ENCODE results near the gene ABLIM1.

Gene ABLIM1

DNA sequence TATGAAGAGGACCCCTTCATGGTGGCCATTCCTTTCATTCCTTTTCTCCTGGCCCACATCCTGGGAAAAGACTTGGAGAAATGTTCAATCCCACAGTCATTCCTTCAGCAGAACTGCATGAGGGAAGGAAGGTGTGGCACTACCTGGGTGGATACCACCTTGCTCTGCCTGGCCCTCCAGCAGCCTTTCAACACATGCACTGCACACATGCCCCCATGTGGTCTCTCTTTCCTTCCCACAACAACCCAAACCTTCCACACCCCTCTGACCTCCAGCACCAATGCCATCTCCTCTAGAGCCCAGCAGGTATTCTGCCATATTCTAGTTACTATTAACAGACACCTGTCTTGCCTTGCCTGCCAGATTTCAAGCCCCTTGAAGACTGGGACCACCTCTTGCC lies 213.3 kb downstream of the ABLIM1 start:
- Histone ChIP-seq H3K4me1 (ENCODE audit: control insufficient read depth, insufficient read depth, low read length) (peaks cover 7% of the 10 kb centered on the region), H3K27me3 (ENCODE audit: control insufficient read depth, insufficient read depth, low read length) (no peaks in the 10 kb centered on the region), H3K4me3 (ENCODE audit: low read depth, low read length) (no peak overlapping the region), H3K9ac (ENCODE audit: low read depth, low read length) (no peak overlapping the region), H3K36me3 (ENCODE audit: control insufficient read depth, insufficient read depth, low read length) (peaks cover 9% of the 10 kb centered on the region), H3K27ac (ENCODE audit: low read depth, low read length) (no peak overlapping the region), H3K9me3 (ENCODE audit: control insufficient read depth, insufficient read depth, low read length) (no peaks in the 10 kb centered on the region)

DNA sequence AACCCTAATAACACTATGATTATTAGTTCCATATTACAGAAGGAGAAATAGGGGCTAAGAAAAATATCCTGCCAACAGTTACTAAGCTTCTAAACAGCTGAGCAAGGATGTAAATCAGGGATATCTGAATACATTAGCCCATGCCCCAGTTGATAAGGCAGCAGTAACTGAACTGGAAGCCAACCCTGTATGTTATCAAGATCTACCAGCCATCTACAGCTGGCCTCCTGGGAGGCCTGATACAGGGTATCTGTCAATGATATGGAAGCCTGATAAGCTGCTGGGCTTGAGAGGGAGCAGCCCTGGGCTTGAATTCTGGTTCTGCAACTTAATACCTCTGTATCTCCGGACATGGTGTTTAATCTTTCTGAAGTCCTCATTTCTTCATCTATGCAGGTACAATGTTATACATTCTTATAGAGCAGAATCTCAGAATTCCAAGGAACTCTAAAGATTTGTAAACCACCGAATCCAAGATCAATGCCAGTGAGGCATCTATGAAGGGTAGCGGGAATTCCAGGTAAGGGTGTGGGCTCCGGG lies 215.9 kb downstream of the ABLIM1 start:
- peaks cover 27% of the 10 kb centered on the region for H3K36me3 ChIP-seq (ENCODE audit: control insufficient read depth, insufficient read depth, low read length)
- no peak overlapping the region for H3K9ac ChIP-seq (ENCODE audit: low read depth, low read length)
- H3K9me3 ChIP-seq (ENCODE audit: control insufficient read depth, insufficient read depth, low read length): no peaks in the 10 kb centered on the region
- no peak overlapping the region for H3K4me3 ChIP-seq (ENCODE audit: low read depth, low read length)
- H3K27me3 ChIP-seq (ENCODE audit: control insufficient read depth, insufficient read depth, low read length): no peaks in the 10 kb centered on the region
- H3K4me1 ChIP-seq (ENCODE audit: control insufficient read depth, insufficient read depth, low read length): no peaks in the 10 kb centered on the region
- no peak overlapping the region for H3K27ac ChIP-seq (ENCODE audit: low read depth, low read length)

DNA sequence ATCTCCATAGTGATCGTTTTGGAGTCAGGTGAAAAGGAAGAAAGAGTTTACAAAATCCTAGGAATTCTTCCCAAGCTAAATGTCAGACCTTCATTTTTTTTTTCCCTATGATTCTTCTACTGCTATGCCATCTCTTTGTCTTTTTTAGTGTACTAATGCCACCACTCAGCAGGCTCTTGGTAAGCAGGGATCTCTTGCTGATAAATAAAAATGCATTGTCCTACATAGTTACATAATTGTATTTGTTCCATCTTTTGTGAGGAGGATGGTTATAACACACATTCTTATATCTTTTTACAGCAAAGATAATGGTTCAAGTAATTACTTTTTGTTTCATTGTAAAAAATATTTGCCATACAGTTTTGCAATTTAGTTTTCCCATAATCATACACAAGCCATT lies 217.0 kb downstream of the ABLIM1 start:
- no peaks in the 10 kb centered on the region for H3K9me3 ChIP-seq (ENCODE audit: control insufficient read depth, insufficient read depth, low read length)
- H3K27me3 ChIP-seq (ENCODE audit: control insufficient read depth, insufficient read depth, low read length): no peaks in the 10 kb centered on the region
- no peaks in the 10 kb centered on the region for H3K4me1 ChIP-seq (ENCODE audit: control insufficient read depth, insufficient read depth, low read length)
- H3K9ac ChIP-seq (ENCODE audit: low read depth, low read length): no peak overlapping the region
- no peak overlapping the region for H3K4me3 ChIP-seq (ENCODE audit: low read depth, low read length)
- peaks cover 35% of the 10 kb centered on the region for H3K36me3 ChIP-seq (ENCODE audit: control insufficient read depth, insufficient read depth, low read length)
- no peak overlapping the region for H3K27ac ChIP-seq (ENCODE audit: low read depth, low read length)

DNA sequence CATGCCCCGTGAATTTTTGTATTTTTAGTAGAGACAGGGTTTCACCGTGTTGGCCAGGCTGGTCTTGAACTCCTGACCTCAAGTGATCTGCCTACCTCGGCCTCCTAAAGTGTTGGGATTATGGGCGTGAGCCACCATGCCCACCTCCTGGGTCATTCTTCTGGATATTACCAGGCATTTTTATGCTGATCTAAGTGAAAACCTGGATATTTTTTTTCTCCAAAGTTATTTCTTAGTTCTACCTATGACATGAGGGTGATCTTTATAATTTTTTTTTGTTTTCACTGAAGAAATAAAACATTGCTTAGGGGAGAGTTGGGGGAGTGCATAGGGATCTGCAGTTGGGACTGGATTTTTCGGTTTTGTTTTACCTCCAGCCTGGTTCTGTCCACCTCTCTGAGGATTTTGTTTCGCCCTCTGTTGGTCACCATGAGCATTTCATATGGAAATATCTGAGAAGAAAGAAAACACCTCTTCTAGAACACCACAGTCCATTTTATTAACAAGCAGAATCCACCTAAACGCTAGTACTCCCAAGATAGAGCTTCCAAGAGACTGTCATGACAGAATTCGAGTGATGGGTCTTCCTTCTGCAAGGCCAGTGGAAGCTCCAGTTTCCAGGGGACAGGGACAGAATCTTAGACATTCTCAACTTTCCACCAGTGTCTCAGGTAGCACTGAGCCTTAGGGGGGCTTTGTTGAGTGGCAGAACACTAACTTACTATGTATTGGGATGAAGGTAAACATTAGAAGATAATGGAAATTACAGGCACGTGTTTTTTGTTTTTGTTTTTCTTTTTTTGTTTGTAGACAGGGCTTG lies 220.4 kb downstream of the ABLIM1 start:
- no peaks in the 10 kb centered on the region for H3K9me3 ChIP-seq (ENCODE audit: control insufficient read depth, insufficient read depth, low read length)
- no peaks in the 10 kb centered on the region for H3K4me1 ChIP-seq (ENCODE audit: control insufficient read depth, insufficient read depth, low read length)
- peaks cover 49% of the 10 kb centered on the region for H3K36me3 ChIP-seq (ENCODE audit: control insufficient read depth, insufficient read depth, low read length)
- H3K4me3 ChIP-seq (ENCODE audit: low read depth, low read length): no peak overlapping the region
- H3K27ac ChIP-seq (ENCODE audit: low read depth, low read length): no peak overlapping the region
- no peak overlapping the region for H3K9ac ChIP-seq (ENCODE audit: low read depth, low read length)
- no peaks in the 10 kb centered on the region for H3K27me3 ChIP-seq (ENCODE audit: control insufficient read depth, insufficient read depth, low read length)

DNA sequence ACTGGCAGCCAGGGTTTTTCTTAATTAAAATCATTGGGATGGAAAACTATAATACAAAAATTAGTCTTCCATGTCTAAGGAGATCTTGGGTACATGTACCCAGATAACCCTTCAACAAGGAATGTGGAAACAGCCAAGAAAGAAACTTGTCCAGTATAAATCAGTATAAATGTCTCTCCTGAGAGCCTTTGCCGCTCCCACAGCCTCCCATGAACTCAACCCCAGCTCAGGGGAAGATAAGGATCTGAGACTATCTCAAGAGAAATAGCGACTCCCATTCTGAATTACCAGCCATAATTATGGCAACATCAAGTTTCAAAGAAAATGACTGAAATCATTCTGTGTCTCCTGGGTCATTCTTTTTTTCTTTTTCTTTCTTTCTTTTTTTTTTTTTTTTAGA lies 221.1 kb downstream of the ABLIM1 start:
- H3K27ac ChIP-seq (ENCODE audit: low read depth, low read length): no peak overlapping the region

GRCh38 chr10:114432566-114433093 lies 225.4 kb downstream of the ABLIM1 start:
- no peak overlapping the region for H3K4me3 ChIP-seq (ENCODE audit: low read depth, low read length)
- peaks cover 22% of the 10 kb centered on the region for H3K36me3 ChIP-seq (ENCODE audit: control insufficient read depth, insufficient read depth, low read length)
- no peaks in the 10 kb centered on the region for H3K27me3 ChIP-seq (ENCODE audit: control insufficient read depth, insufficient read depth, low read length)
- H3K9ac ChIP-seq (ENCODE audit: low read depth, low read length): no peak overlapping the region
- H3K9me3 ChIP-seq (ENCODE audit: control insufficient read depth, insufficient read depth, low read length): no peaks in the 10 kb centered on the region
- H3K4me1 ChIP-seq (ENCODE audit: control insufficient read depth, insufficient read depth, low read length): no peaks in the 10 kb centered on the region
- no peak overlapping the region for H3K27ac ChIP-seq (ENCODE audit: low read depth, low read length)

More for the DNA sequence above, 221.1 kb downstream of the ABLIM1 start:
- Histone ChIP-seq H3K9me3 (ENCODE audit: control insufficient read depth, insufficient read depth, low read length) (no peaks in the 10 kb centered on the region), H3K4me3 (ENCODE audit: low read depth, low read length) (no peak overlapping the region), H3K4me1 (ENCODE audit: control insufficient read depth, insufficient read depth, low read length) (no peaks in the 10 kb centered on the region), H3K9ac (ENCODE audit: low read depth, low read length) (no peak overlapping the region), H3K27me3 (ENCODE audit: control insufficient read depth, insufficient read depth, low read length) (no peaks in the 10 kb centered on the region), H3K36me3 (ENCODE audit: control insufficient read depth, insufficient read depth, low read length) (peaks cover 49% of the 10 kb centered on the region)

GRCh38 chr10:114431414-114432135 lies 226.5 kb downstream of the ABLIM1 start:
- Histone ChIP-seq H3K9ac (ENCODE audit: low read depth, low read length) (no peak overlapping the region), H3K4me1 (ENCODE audit: control insufficient read depth, insufficient read depth, low read length) (no peaks in the 10 kb centered on the region), H3K27ac (ENCODE audit: low read depth, low read length) (no peak overlapping the region), H3K36me3 (ENCODE audit: control insufficient read depth, insufficient read depth, low read length) (peaks cover 18% of the 10 kb centered on the region), H3K4me3 (ENCODE audit: low read depth, low read length) (no peak overlapping the region), H3K27me3 (ENCODE audit: control insufficient read depth, insufficient read depth, low read length) (no peaks in the 10 kb centered on the region), H3K9me3 (ENCODE audit: control insufficient read depth, insufficient read depth, low read length) (no peaks in the 10 kb centered on the region)

DNA sequence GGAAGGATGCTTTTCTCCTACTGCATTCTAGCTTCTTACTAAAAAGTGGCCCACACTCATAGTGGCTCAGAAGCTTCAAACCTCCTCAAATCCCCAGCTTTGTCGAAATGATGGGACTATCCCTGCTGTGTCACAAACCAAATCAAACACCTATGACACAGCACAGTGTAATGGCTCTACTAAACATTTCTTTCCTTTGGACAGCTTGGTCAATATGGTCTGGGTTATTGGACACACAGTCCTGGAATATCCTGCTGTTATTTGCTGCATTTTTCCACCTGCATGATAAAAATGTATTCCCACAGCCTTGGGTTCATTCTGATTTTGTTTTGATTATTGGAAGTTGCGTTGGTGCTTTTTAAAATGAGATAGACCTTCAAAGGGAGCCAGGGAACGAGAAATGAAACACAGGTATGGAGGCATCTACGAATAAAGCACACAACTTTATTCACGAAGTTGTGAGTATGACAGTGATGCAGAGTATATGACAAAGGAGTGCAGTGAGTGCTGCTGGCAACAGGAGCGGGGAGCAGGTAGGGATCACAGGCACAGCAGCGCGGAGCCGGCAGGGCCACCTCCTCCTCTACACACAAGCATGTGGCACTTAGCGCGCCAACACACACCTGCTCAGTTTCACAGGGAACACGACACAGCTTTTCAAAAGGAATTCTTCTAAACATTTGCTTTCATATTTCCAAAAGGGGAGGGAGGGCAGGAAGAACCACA lies 227.2 kb downstream of the ABLIM1 start:
- Histone ChIP-seq H3K9me3 (ENCODE audit: control insufficient read depth, insufficient read depth, low read length) (no peaks in the 10 kb centered on the region), H3K27ac (ENCODE audit: low read depth, low read length) (no peak overlapping the region), H3K9ac (ENCODE audit: low read depth, low read length) (no peak overlapping the region), H3K4me1 (ENCODE audit: control insufficient read depth, insufficient read depth, low read length) (no peaks in the 10 kb centered on the region), H3K4me3 (ENCODE audit: low read depth, low read length) (no peak overlapping the region), H3K36me3 (ENCODE audit: control insufficient read depth, insufficient read depth, low read length) (peaks cover 11% of the 10 kb centered on the region), H3K27me3 (ENCODE audit: control insufficient read depth, insufficient read depth, low read length) (no peaks in the 10 kb centered on the region)

DNA sequence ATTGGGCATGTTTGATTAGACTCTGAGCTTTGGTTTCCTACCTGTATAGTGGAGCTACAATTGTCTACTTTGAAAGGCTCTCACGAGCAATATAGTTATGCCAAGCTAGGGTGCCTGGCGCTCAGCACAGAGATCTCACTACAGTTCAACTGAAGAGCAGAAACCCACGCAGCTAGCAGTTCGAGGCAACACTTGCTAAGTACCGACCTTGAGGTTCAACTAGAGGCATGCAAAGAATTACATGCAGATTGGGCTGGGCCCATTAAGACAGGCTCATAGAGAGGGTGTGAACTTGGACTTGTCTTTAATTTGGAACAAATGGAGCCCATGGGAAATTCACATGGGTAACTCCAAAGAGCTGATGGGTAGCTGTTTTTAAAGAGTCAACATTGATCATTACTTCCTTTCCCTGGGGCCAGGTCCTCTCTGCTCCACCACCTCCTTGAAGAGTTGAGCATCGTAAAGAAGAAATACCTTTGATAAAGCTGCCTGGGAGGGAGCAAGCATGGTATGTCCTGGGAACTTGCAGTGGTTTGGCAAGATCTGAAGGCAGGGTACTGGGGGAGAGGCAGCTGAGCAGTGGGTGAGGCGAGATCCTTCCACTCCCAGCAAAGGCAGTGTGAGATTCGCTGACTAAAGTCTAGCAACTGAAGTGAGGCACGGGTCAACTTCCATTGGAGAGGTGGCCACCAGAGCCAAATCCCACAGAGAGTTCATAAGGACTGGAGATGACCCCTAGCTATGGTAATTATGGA lies 228.3 kb downstream of the ABLIM1 start:
- peaks cover 7% of the 10 kb centered on the region for H3K36me3 ChIP-seq (ENCODE audit: control insufficient read depth, insufficient read depth, low read length)
- H3K4me3 ChIP-seq (ENCODE audit: low read depth, low read length): no peak overlapping the region
- no peaks in the 10 kb centered on the region for H3K27me3 ChIP-seq (ENCODE audit: control insufficient read depth, insufficient read depth, low read length)
- H3K9me3 ChIP-seq (ENCODE audit: control insufficient read depth, insufficient read depth, low read length): no peaks in the 10 kb centered on the region
- H3K27ac ChIP-seq (ENCODE audit: low read depth, low read length): no peak overlapping the region
- no peaks in the 10 kb centered on the region for H3K4me1 ChIP-seq (ENCODE audit: control insufficient read depth, insufficient read depth, low read length)
- H3K9ac ChIP-seq (ENCODE audit: low read depth, low read length): no peak overlapping the region

- Histone ChIP-seq H3K36me3 (ENCODE audit: control insufficient read depth, insufficient read depth, low read length) (no peaks in the 10 kb centered on the region), H3K9me3 (ENCODE audit: control insufficient read depth, insufficient read depth, low read length) (no peaks in the 10 kb centered on the region), H3K4me3 (ENCODE audit: low read depth, low read length) (no peak overlapping the region)
Measured at GRCh38 chr10:114427124-114427852, 230.8 kb downstream of the ABLIM1 start.

More at GRCh38 chr10:114427124-114427852, 230.8 kb downstream of the ABLIM1 start:
- Histone ChIP-seq H3K27ac (ENCODE audit: low read depth, low read length) (no peak overlapping the region), H3K27me3 (ENCODE audit: control insufficient read depth, insufficient read depth, low read length) (no peaks in the 10 kb centered on the region), H3K4me1 (ENCODE audit: control insufficient read depth, insufficient read depth, low read length) (no peaks in the 10 kb centered on the region), H3K9ac (ENCODE audit: low read depth, low read length) (no peak overlapping the region)
